Measurements from ENCODE around the gene PDE10A. TPM values are rescaled to one million over a fixed set of nuclear protein-coding genes. Genes with fewer than 3 reads are reported as not detected.

Gene PDE10A
- total and polyA plus RNA-seq, 9 of the 15 experiments (the other 6 are each of a cell fraction or from before 2014, with no cell fraction given): 0.04 TPM; not detected in 8

DNA sequence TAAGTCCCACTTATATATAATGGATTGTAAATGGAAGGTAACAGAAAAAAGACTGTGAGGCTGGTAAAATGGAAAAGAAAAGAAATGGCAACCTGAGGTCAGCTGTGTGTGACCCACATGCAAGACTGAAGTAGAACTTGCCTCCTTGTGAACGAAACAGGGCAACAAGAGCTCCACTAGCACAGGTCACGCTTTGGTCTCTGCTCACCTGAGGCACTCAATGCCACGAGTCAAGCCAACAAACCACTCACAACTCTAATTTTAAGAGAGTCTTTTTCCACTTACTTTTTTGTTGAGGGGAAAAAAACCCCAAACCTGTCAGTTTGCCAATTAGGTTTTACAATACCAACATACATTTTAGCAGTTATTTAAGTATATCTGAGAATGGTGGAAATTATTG is 65.2 kb downstream of the PDE10A start:
- Histone ChIP-seq H3K9me1 (ENCODE audit: control insufficient read depth, insufficient read depth, low read length) (no peaks in the 10 kb centered on the region), H3K4me2 (ENCODE audit: insufficient read depth, low read length) (no peak overlapping the region), H2AFZ (ENCODE audit: low read depth, low read length) (no peak overlapping the region), H3K4me3 (no peak overlapping the region), H3K4me1 (replicated peaks in 1 of 2; ENCODE audit: control insufficient read depth in 2 of 2, insufficient read depth in 2 of 2, low read length in 2 of 2) (no peaks in the 10 kb centered on the region), H3K36me3 (ENCODE audit: control insufficient read depth, insufficient read depth, low read length) (no peaks in the 10 kb centered on the region), H4K20me1 (replicated peaks; ENCODE audit: control insufficient read depth, insufficient read depth, low read length) (no peaks in the 10 kb centered on the region), H3K27me3 (ENCODE audit: control insufficient read depth in 2 of 2, insufficient read depth in 2 of 2, low read length in 2 of 2) (no peaks in the 10 kb centered on the region), H3K9ac (ENCODE audit: insufficient read depth in 1 of 2, low read depth in 2 of 2, low read length in 2 of 2) (no peak overlapping the region), H3K27ac (ENCODE audit: extremely low read depth, low read depth, low read length) (no peak overlapping the region), H3K9me3 (replicated peaks; ENCODE audit: control insufficient read depth, insufficient read depth, low read depth, low read length) (no peaks in the 10 kb centered on the region), H3K79me2 (ENCODE audit: control insufficient read depth, insufficient read depth, low read length) (no peaks in the 10 kb centered on the region)
- in situ Hi-C loops (cut with MboI): no loop called here
- TF ChIP-seq ZNF347 (CRISPR knock-in tag; IDR thresholded peaks at IDR 0.05; ENCODE audit: low read depth) (no peak), ZNF717 (CRISPR knock-in tag; IDR thresholded peaks at IDR 0.05) (no peak), TAF7 (tag; IDR thresholded peaks at IDR 0.05) (no peak), CTBP1 (IDR thresholded peaks at IDR 0.05; ENCODE audit: borderline replicate concordance) (no peak), ZNF695 (CRISPR knock-in tag; IDR thresholded peaks at IDR 0.05) (no peak)
- ATAC-seq (no peak), DNase-seq (ENCODE audit: extremely low read depth in 1 of 4, low spot score in 3 of 4) (no peak), FAIRE-seq (no peak)
- intact Hi-C loops (cut with micrococcal nuclease): no loop called here
- CTCF ChIA-PET (ENCODE audit: low intra/inter-chr PET ratio): no interaction called here
- no TSS peak for BruUV-seq (replicated peaks)
- WGBS (ENCODE audit: insufficient coverage, low coverage, missing lambda C conversion rate): 2% methylated on average over 3 of the region's 3 CpGs
- POLR2A ChIA-PET: no interaction called here

DNA sequence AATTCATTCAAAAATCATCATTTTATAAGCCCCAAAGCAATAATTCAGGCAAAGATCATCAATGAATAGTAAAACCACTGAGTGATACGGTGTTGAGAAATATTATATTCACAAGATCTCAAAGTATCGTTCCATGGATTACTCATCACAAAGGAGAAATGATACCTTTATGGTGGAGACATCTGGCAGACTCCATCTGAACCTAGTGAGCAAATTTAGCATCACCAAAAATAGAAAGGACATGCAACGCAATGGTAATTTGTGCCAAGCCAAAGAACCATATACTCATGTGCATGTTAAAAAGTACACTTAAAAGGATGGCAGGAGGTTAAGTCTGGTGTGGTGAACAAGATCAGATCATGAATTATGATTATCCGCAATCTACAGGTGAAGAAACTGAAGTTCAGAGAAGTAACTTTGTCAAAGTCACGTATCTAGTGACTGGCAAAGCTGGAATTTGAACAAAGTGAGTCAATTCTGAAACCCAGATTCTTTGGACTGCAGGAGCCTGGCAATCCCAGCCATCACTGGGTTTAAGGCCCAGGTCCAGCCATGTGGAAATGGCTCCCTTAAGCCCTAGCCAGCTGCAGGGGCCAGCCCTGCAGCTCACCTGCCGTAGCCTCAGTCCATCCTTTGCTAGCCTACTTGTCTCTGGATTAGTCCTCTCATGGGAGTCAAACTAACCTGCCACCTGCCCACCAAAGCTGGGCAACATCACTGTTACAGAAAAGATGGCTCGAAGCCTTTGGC is 68.3 kb downstream of the PDE10A start:
- ATAC-seq (no peak), FAIRE-seq (no peak), DNase-seq (ENCODE audit: extremely low read depth in 1 of 4, low spot score in 3 of 4) (no peak)
- 0% methylated on average over 7 of the region's 7 CpGs for WGBS (ENCODE audit: insufficient coverage, low coverage, missing lambda C conversion rate)
- TF ChIP-seq, protein P1, sequence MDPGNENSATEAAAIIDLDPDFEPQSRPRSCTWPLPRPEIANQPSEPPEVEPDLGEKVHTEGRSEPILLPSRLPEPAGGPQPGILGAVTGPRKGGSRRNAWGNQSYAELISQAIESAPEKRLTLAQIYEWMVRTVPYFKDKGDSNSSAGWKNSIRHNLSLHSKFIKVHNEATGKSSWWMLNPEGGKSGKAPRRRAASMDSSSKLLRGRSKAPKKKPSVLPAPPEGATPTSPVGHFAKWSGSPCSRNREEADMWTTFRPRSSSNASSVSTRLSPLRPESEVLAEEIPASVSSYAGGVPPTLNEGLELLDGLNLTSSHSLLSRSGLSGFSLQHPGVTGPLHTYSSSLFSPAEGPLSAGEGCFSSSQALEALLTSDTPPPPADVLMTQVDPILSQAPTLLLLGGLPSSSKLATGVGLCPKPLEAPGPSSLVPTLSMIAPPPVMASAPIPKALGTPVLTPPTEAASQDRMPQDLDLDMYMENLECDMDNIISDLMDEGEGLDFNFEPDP (CRISPR knock-in tag; IDR thresholded peaks at IDR 0.05): no peak
- no peak for TF ChIP-seq FOXP1 (CRISPR knock-in tag; IDR thresholded peaks at IDR 0.05)
- TF ChIP-seq ZNF24 (IDR thresholded peaks at IDR 0.05): no peak
- TF ChIP-seq, protein P2, sequence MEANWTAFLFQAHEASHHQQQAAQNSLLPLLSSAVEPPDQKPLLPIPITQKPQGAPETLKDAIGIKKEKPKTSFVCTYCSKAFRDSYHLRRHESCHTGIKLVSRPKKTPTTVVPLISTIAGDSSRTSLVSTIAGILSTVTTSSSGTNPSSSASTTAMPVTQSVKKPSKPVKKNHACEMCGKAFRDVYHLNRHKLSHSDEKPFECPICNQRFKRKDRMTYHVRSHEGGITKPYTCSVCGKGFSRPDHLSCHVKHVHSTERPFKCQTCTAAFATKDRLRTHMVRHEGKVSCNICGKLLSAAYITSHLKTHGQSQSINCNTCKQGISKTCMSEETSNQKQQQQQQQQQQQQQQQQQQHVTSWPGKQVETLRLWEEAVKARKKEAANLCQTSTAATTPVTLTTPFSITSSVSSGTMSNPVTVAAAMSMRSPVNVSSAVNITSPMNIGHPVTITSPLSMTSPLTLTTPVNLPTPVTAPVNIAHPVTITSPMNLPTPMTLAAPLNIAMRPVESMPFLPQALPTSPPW (CRISPR knock-in tag; IDR thresholded peaks at IDR 0.05): no peak
- no peak for TF ChIP-seq MTA2 (IDR thresholded peaks at IDR 0.05; ENCODE audit: low read depth)
- H3K79me2 ChIP-seq (ENCODE audit: control insufficient read depth, insufficient read depth, low read length): no peaks in the 10 kb centered on the region
- H2AFZ ChIP-seq (ENCODE audit: low read depth, low read length): no peak overlapping the region
- H4K20me1 ChIP-seq (replicated peaks; ENCODE audit: control insufficient read depth, insufficient read depth, low read length): no peaks in the 10 kb centered on the region
- no peaks in the 10 kb centered on the region for H3K9me3 ChIP-seq (replicated peaks; ENCODE audit: control insufficient read depth, insufficient read depth, low read depth, low read length)
- H3K27ac ChIP-seq (ENCODE audit: extremely low read depth, low read depth, low read length): no peak overlapping the region
- in situ Hi-C loops (cut with MboI) (no loop called here), intact Hi-C loops (cut with micrococcal nuclease) (no loop called here)
- H3K36me3 ChIP-seq (ENCODE audit: control insufficient read depth, insufficient read depth, low read length): no peaks in the 10 kb centered on the region
- no peaks in the 10 kb centered on the region for H3K27me3 ChIP-seq (ENCODE audit: control insufficient read depth in 2 of 2, insufficient read depth in 2 of 2, low read length in 2 of 2)
- no peaks in the 10 kb centered on the region for H3K4me1 ChIP-seq (replicated peaks in 1 of 2; ENCODE audit: control insufficient read depth in 2 of 2, insufficient read depth in 2 of 2, low read length in 2 of 2)
- no TSS peak for BruUV-seq (replicated peaks)
- ChIA-PET POLR2A (no interaction called here), CTCF (ENCODE audit: low intra/inter-chr PET ratio) (no interaction called here)
- no peaks in the 10 kb centered on the region for H3K9me1 ChIP-seq (ENCODE audit: control insufficient read depth, insufficient read depth, low read length)
- H3K4me2 ChIP-seq (ENCODE audit: insufficient read depth, low read length): no peak overlapping the region
- H3K4me3 ChIP-seq: no peak overlapping the region
- no peak overlapping the region for H3K9ac ChIP-seq (ENCODE audit: insufficient read depth in 1 of 2, low read depth in 2 of 2, low read length in 2 of 2)
